Measurements from ENCODE around the gene EHD1.

- TF ChIP-seq EZH2 (IDR thresholded peaks at IDR 0.05; ENCODE audit: insufficient read depth, poor library complexity, severe bottlenecking), result no peak
- no peak for TF ChIP-seq EZH2phosphoT487 (IDR thresholded peaks at IDR 0.05; ENCODE audit: insufficient read depth, low read depth)
Measured at GRCh38 chr11:64892838-64893193, 14.4 kb upstream of the EHD1 start.

Data from GM23248 (cell line).